Measurements from ENCODE around the gene NMUR2.

Gene NMUR2

GRCh38 chr5:152367554-152367953, 37.5 kb downstream of the NMUR2 start:
- DNase-seq, result no peak

DNA sequence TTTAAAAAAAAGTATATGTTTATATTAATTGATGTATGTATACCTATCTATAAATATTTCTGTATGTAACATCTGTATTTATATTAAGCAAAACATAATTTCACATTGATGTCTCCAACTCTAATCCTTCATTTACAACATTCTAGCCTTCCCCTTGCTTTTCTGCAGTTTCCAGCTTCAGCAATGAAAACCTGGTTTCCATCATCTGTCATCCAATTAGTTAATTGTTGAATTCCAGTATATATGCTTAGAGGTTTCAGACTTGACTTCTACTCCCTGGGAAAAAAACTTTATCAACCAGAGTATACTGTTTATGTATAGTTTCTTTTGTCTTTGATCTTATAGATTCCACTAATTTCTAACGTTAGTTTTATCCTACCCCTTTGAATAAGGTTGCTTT, 38.4 kb downstream of the NMUR2 start:
- DNase-seq, result no peak

GRCh38 chr5:152364899-152365298, 40.2 kb downstream of the NMUR2 start:
- no peak for DNase-seq

DNA sequence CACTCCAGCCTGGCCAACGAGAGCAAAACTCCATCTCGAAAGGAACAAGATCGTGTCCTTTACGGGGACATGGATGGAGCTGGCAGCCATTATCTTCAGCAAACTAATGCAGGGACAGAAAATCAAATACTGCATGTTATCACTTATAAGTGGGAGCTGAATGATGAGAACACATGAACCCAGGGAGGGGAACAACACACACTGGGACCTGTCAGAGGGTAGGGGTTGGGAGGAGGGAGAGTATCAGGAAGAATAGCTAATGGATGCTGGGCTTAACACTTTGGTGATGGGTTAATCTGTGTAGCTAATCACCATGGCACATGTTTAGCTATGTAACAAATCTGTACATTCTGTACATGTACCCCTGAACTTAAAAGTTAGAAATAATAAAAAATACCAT, 40.9 kb downstream of the NMUR2 start:
- no peak for DNase-seq

DNA sequence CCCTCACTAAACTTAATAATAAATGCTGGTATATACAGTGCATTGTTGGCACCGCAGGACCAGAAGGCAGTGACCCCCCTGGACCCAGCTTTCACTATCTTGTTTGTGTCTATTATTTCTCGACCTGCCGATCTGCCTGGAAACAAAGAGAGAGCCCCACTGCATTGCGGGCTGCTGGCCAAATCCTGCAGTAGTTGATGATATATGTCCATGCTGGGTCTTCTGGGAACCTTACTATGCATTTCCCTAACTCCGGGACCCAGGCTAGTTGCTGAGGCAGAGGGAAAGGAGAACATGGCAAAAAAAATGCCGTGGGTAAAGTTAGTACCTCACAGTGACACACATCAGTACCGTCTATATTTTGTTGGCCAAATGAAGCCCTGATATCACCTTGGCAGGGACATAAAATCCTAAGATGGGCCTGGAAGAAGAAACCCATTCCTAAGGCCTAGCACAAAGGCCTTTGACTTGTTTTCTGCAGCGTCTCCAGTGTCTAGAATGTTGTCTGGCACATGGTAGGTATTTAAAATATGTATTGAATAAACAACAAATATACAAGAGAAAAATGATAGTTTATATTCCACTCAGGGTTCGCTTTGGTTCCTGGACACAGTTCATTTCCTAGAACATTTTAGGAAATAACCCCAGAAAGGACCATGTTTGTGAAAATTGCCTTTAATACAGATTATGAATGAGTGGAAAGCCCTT, 46.1 kb downstream of the NMUR2 start:
- DNase-seq, result no peak

GRCh38 chr5:152356506-152356905, 48.6 kb downstream of the NMUR2 start:
- no peak for DNase-seq

DNA sequence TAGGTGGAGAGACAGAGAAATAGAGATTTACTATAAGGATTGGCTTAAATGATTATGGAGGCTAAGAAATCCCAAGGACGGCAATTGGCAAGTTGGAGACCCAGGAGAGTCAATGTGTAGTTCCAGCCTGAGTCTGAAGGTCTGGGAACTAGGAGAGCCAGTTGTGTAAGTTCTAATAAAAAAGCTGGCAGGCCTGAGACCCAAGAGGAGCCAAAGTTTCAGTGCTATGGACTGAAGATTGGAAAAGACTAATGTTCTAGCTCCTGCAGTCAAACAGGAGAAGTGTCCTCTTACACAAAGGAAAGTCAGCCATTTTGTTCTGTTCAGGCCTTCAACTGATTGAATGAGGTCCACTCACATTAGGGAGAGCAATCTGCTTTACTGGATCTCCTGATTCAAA, 50.0 kb downstream of the NMUR2 start:
- no peak for DNase-seq

- DNase-seq, result no peak
Observed at GRCh38 chr5:152353001-152353400, 52.1 kb downstream of the NMUR2 start.

DNA sequence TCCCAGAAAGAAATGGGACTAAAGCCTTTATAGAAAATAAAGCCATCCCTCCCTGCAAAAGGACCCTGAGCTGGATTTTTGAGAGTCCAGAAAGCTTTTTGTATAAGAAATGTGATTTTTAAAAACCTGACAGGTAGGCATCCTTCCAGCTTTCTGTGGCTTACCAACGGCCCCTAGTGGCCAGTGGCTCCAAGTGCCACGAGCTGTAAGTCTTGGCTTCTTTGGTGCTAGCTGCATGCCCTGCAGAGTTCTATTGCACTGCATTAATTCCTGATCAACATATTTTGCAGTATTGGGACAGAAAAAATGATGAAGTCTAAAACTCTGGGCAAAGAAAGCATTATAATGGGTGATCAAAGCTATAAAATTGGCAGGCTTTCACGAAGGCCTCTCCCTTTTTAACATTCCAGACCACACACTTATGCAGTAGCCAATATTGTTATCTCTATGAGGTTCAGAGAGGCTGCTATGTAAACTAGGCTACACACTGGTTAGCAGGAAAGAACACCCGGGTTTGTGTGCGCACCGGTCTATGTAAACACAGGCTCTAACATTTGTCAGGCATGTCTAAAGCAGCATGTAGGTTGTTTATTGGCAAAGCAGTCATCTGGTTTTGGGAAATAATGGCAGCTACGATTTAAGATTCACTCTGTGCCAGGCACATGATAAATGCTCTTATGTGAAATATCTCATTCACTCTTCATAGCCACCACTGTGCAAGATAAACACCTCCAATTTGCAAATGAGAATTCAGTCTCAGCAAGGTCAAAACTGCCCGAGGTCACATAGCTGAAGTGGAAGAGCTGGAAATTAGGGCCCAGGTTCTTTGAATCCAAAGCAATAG, 55.2 kb downstream of the NMUR2 start:
- DNase-seq, result peak; percentile 17 to 39

Measured in SW 1271 (cell line).